Stimulated activated CD8-positive, alpha-beta memory T cell treated with anti-CD3 and anti-CD28 coated beads, Interleukin-7, amount 100 ng/mL, for 24 hours (primary cell): ENCODE results near the gene DCTN5.
A peak's percentile ranks its signal among the peaks of the same experiment; 100 is the strongest.

Source experiments
- DNase-seq: peaks from one replicate; pipeline ENCODE4 v3.0.0-alpha.2; 2020; ENCODE audit warnings: low read depth

Gene DCTN5

DNA sequence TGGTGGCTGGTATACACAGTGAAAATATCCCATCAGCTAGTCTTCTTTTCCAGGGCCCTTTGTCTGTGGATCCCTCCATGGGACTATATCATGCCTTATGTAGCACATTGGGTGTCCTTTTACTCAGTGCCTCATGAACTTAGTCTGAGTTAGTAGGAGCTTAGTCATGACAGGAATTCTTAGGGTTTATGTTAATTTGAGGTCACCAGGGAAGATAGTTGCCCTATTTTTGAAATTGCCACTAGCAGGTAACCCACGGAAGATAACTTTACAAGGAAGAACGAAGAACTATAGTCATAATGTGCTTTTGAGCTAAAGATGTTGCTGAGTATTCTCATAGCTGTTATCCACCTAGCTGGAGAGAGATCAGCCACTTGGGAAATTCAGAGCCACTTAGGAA, 22.7 kb downstream of the DCTN5 start:
- DNase-seq, result no peak

- no peak for DNase-seq
These were observed 25.5 kb downstream of the DCTN5 start for GRCh38 chr16:23666571-23667354.

DNA sequence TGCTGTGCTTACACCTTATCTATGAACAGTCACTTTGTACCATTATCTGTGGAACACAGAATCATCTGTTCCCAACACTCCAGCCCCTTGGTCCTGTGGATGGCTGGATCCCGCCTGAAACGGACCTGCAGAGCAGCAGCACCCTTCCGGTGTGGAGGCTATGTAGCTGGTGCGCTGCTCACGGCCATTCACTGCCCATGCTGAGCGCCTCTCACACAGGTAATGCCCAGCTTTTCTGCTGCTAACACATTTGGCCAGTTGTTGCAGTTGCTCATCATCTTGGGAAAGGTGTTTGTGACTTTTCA, 26.0 kb downstream of the DCTN5 start:
- DNase-seq, result no peak

DNA sequence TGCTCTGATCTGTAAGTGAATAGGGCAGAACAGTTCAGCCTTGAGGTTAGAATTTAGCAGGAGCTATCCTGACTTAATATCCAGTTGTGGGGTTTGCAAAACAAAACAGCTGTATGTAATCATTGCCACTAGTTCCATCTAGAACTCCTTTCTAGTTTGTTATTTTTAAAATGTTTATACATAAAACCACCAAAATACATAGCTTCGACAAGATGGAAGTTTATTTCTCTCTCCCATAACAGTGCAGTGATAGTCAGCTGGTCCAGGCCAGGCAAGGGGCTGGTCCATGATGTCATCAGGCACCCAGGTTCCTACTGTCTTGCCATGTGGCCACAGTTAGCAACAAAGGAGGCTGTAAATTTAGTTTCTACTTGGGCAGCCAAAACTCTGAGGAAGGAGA, 27.0 kb downstream of the DCTN5 start:
- DNase-seq, result no peak

GRCh38 chr16:23668873-23669272, 27.6 kb downstream of the DCTN5 start:
- DNase-seq, result no peak

DNA sequence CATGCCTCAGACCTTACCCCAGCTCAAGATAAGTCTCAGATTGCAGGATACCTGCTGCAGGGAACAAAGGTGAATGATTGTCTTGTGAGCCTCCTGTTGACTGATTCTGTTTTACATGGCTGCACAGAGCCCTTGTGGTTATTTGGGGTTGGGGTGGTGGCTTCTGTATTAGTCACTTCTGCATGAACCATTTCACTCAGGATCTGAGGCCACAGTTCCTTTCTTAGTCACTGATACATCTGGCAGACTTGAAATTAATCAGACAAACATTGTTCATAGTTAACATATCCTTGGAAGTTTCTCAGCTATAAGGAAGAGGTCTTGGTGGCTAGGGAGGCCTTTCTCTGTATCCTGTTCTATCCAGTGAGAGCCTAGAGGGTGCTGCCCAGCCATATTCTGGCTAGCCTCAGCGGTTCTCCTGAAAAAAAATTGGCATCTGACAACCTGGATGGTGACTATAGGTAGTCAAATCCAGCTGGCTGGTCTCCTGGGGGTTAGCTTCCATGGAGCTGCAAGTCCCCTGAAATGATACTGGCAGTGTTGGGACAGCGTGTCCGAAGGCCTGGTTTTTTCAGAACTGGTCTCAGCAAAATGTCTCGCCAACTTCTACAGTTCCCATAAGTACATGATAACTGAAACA, 29.0 kb downstream of the DCTN5 start:
- no peak for DNase-seq

- no peak for DNase-seq
These were observed 32.8 kb downstream of the DCTN5 start for GRCh38 chr16:23673971-23674614.

DNA sequence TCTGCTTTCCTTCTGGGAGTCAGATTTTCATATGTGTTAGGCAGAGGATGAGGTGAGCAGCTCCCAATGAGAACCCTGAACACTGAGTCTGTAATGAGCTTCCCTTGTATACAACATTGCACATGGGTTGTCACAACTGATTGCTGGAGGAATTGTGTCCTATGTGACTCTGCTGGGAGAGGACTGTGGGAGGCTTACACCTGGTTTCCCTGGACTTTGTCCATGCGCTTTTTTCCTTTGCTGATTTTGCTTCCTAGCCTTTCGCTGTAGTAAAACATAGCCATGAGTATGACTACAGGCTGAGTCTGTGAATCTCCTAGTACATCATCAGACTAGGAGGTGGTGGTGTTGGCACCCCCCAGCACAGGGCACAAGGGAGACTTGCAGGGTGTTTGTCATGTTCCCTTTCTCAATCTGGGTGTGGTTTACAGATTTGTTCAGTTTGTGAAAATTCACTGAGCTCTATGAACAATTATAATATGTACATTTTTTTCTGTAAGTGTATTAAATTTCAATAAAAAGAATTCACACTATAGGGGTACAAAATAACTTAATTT, 35.7 kb downstream of the DCTN5 start:
- no peak for DNase-seq

- peak; percentile 61 for DNase-seq
These were observed 37.4 kb downstream of the DCTN5 start, which contains the start of gene PLK1 for GRCh38 chr16:23678430-23679273. Gene PLK1, plus strand, starts transcription at chr16:23678889. Its CDS starts 44 bp downstream, at chr16:23678933.

DNA sequence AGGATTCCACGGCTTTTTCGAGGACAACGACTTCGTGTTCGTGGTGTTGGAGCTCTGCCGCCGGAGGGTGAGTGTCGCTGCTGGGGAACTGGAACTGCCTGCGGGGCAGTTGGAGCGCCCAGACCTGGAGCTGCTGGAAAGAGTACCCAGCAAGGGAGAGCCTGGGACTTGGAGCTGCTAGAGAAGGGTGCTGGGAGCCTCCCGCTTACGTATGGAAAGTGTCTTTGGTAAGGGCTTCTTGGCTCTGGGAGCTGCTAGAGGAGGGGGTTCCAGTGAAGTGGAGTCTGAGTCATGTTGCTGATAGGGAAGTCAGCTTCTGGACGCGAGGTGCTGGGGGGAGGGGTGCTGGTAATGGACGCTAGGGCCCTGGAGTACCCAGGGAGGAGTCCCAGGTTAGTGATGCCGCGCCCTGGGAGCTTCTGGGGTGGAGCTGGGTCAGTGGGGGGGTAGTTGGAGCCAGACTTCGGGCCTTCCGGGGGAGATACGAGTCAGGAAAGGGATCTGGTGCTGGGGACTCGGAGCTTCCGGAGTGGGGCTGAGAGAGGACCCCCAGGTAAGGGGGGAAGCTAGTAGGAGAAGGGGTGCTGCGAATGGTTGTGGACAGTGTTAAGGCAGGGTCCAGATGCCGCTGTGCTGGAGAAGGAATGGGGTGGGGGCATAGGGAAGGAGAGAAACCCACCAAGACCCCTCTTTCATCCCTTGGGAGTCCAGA, 38.2 kb downstream of the DCTN5 start:
- DNase-seq, result no peak

DNA sequence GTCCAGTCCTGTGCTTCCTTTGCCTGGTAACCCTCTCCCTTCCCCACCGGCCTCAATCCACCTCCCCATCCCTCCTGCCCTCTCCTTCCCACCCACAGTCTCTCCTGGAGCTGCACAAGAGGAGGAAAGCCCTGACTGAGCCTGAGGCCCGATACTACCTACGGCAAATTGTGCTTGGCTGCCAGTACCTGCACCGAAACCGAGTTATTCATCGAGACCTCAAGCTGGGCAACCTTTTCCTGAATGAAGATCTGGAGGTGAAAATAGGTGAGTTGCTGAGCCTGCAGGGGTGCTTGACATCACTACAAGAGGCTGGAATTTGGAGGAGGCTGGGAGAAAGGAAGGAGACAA, 38.7 kb downstream of the DCTN5 start:
- DNase-seq, result no peak

DNA sequence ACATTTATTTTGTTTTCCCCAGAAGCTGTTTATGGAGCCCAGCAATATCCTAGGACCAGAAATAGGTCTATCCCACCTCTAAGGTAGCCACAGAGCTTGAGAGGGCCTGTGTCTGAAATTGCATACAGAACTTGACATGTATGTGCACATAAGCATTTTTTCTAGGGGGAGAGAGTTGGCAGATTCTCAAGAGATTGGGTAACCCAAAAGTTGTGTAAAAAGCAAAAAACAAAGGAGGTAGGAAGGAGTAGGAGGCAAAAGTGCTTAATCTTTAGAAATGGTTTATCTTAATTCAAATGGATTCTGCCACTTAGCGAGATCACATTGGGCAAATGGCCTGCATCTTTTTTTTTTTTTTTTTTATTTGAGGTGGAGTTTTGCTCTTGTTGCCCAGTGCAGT, 40.9 kb downstream of the DCTN5 start:
- no peak for DNase-seq

- DNase-seq, result no peak
These were observed 42.2 kb downstream of the DCTN5 start for GRCh38 chr16:23683487-23683886.

- no peak for DNase-seq
These were observed 46.0 kb downstream of the DCTN5 start for GRCh38 chr16:23687034-23687808.

- DNase-seq, result no peak
These were observed 48.3 kb downstream of the DCTN5 start for GRCh38 chr16:23689442-23690187.

- no peak for DNase-seq
These were observed 49.7 kb downstream of the DCTN5 start for GRCh38 chr16:23690771-23691482.

GRCh38 chr16:23691483-23692189, 50.4 kb downstream of the DCTN5 start:
- DNase-seq, result no peak

DNA sequence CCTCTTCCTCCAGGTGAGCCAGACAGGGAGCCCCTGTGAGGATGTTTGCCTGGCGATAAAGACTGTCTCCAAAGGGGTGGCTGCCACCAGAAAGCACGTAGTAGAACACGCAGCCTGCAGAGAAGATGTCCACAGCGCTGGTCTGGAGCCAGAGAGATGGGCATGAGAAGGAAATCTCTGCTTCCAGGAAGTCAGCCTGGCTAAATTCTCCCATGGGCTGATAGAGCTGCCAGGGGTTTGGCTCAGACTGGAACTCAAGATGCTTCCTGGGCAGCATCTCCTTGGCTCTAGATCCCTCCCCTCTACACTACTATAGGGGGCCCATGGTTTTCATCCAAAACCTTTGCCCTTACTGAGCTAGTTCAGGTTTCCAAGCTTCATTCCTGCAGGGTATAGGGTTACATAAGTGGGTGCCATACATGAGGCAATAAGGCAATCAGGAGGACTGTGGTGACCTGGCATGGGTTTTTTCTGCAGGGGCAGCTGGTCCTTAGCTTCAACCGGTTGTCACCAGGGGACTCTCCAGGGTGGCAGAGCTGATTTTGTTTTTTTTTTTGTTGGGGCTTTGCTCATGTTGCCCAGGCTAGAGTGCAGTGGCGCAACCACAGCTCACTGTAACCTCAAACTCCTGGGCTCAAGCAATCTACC, 51.0 kb downstream of the DCTN5 start:
- DNase-seq, result no peak
